Non-pigmented ciliary epithelial cell (primary cell): ENCODE measurements around the gene PSMB10.
A peak's percentile ranks its signal among the peaks of the same experiment; 100 is the strongest.
"Not testable (repeated sequence)": the region's sequence is repeated elsewhere in the genome, so short reads cannot be mapped to it uniquely, and the experiment has no call there.

Experiments used
- DNase-seq: peaks from one replicate; pipeline ENCODE4 v3.0.0-alpha.2; 2010; ENCODE audit warnings: low read depth

PSMB10 gene

GRCh38 chr16:67924140-67924906 lies 12.3 kb downstream of the PSMB10 start:
- DNase-seq, result no peak

- DNase-seq, result no peak
Observed at GRCh38 chr16:67923414-67924116, 13.1 kb downstream of the PSMB10 start.

- no peak for DNase-seq
Observed at GRCh38 chr16:67922740-67923139, 13.9 kb downstream of the PSMB10 start.

GRCh38 chr16:67922221-67922620 lies 14.4 kb downstream of the PSMB10 start:
- no peak for DNase-seq

GRCh38 chr16:67919622-67920221 lies 16.9 kb downstream of the PSMB10 start:
- DNase-seq, result no peak

- DNase-seq, result no peak
Observed at GRCh38 chr16:67917852-67918236, 18.8 kb downstream of the PSMB10 start.

- DNase-seq, result no peak
Observed at GRCh38 chr16:67917140-67917851, 19.4 kb downstream of the PSMB10 start.

- DNase-seq, result no peak
Observed at GRCh38 chr16:67915831-67916723, 20.6 kb downstream of the PSMB10 start.

GRCh38 chr16:67915496-67915769 lies 21.2 kb downstream of the PSMB10 start:
- DNase-seq, result not testable (repeated sequence)

GRCh38 chr16:67914758-67915495 lies 21.7 kb downstream of the PSMB10 start:
- DNase-seq, result no peak

GRCh38 chr16:67910158-67910557 lies 26.5 kb downstream of the PSMB10 start:
- DNase-seq, result no peak

GRCh38 chr16:67909056-67909742 lies 27.5 kb downstream of the PSMB10 start:
- DNase-seq, result no peak

GRCh38 chr16:67907397-67908180 lies 29.1 kb downstream of the PSMB10 start:
- no peak for DNase-seq

GRCh38 chr16:67902831-67903230 lies 33.8 kb downstream of the PSMB10 start:
- DNase-seq, result no peak

GRCh38 chr16:67901734-67902133 lies 34.9 kb downstream of the PSMB10 start:
- no peak for DNase-seq

- DNase-seq, result no peak
Observed at GRCh38 chr16:67897231-67897630, 39.4 kb downstream of the PSMB10 start.

- DNase-seq, result no peak
Observed at GRCh38 chr16:67893743-67894399, 42.8 kb downstream of the PSMB10 start.

- DNase-seq, result peak; percentile 66
Observed at GRCh38 chr16:67892899-67893742, 43.5 kb downstream of the PSMB10 start, which contains the start of gene PSKH1. Gene PSKH1 (plus strand): TSS chr16:67893254. CDS start chr16:67908750, 15,496 bp downstream.
